Measurements from ENCODE around the gene HHIP. TPM values are rescaled to one million over a fixed set of nuclear protein-coding genes. Genes with fewer than 3 reads are reported as not detected.

Gene HHIP
- total RNA-seq, 1 experiment from 2014 or later = not detected

DNA sequence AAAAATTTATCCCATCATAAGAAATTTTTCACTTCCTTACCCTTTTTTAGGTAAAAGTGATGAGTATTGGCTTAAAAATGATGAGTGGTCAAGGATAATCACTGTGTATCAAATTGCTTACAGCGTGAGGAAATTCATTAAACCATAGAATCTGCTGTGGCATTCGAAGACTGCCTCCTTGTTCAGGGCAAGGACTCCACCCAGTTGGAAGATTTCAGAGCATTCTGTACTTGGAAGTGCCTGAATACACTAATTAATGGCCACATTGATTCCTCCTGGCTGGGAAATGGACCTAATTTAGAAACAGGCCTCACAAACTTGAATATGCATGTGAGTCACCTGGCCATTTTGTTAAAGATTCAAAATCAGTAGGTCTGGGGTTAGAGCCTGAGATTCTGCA is 83.2 kb downstream of the HHIP start:
- H3K36me3 ChIP-seq (ENCODE audit: control insufficient read depth in 1 of 2, insufficient read depth in 2 of 2, low read length in 2 of 2) = no peaks in the 10 kb centered on the region
- intact Hi-C loops (cut with micrococcal nuclease) = no loop called here
- H4K20me1 ChIP-seq (ENCODE audit: insufficient read depth) = no peaks in the 10 kb centered on the region
- H3K9me3 ChIP-seq (ENCODE audit: control insufficient read depth in 1 of 2, insufficient read depth in 1 of 2, low read depth in 1 of 2, low read length in 2 of 2) = no peaks in the 10 kb centered on the region
- H3K27me3 ChIP-seq (ENCODE audit: insufficient read depth, low read length) = no peaks in the 10 kb centered on the region
- CTCF ChIA-PET = no interaction called here
- RAD21 ChIA-PET (ENCODE audit: low non-redundant PET in 1 of 2, low total read pairs in 2 of 2, uncharacterized antibody in 2 of 2, unreplicated experiment in 2 of 2) = no interaction called here
- H3K79me2 ChIP-seq (ENCODE audit: insufficient read depth, low read length) = no peaks in the 10 kb centered on the region
- TF ChIP-seq MAX (IDR thresholded peaks at IDR 0.05) (no peak), CTCF (IDR thresholded peaks at IDR 0.05 in 2 of 3, conservative IDR thresholded peaks at IDR 0.05 in 1 of 3; ENCODE audit: borderline replicate concordance in 1 of 3, insufficient read depth in 1 of 3, low read depth in 2 of 3, low read length in 2 of 3) (no peak), TCF7L2 (IDR thresholded peaks at IDR 0.05; ENCODE audit: borderline replicate concordance, extremely low read depth, insufficient read depth, insufficient read length) (no peak), EZH2 (IDR thresholded peaks at IDR 0.05) (no peak), CEBPB (IDR thresholded peaks at IDR 0.05; ENCODE audit: low read depth) (no peak), CBX3 (IDR thresholded peaks at IDR 0.05; ENCODE audit: low read depth) (no peak), ATF3 (IDR thresholded peaks at IDR 0.05) (no peak), ELF1 (IDR thresholded peaks at IDR 0.05; ENCODE audit: borderline replicate concordance, low read depth) (no peak), JUND (IDR thresholded peaks at IDR 0.05) (no peak), SIN3A (IDR thresholded peaks at IDR 0.05; ENCODE audit: low read depth) (no peak), EGR1 (IDR thresholded peaks at IDR 0.05; ENCODE audit: low read depth) (no peak), RAD21 (IDR thresholded peaks at IDR 0.05; ENCODE audit: low read depth) (no peak), ZFX (IDR thresholded peaks at IDR 0.05) (no peak)
- TF ChIP-seq, protein P1, sequence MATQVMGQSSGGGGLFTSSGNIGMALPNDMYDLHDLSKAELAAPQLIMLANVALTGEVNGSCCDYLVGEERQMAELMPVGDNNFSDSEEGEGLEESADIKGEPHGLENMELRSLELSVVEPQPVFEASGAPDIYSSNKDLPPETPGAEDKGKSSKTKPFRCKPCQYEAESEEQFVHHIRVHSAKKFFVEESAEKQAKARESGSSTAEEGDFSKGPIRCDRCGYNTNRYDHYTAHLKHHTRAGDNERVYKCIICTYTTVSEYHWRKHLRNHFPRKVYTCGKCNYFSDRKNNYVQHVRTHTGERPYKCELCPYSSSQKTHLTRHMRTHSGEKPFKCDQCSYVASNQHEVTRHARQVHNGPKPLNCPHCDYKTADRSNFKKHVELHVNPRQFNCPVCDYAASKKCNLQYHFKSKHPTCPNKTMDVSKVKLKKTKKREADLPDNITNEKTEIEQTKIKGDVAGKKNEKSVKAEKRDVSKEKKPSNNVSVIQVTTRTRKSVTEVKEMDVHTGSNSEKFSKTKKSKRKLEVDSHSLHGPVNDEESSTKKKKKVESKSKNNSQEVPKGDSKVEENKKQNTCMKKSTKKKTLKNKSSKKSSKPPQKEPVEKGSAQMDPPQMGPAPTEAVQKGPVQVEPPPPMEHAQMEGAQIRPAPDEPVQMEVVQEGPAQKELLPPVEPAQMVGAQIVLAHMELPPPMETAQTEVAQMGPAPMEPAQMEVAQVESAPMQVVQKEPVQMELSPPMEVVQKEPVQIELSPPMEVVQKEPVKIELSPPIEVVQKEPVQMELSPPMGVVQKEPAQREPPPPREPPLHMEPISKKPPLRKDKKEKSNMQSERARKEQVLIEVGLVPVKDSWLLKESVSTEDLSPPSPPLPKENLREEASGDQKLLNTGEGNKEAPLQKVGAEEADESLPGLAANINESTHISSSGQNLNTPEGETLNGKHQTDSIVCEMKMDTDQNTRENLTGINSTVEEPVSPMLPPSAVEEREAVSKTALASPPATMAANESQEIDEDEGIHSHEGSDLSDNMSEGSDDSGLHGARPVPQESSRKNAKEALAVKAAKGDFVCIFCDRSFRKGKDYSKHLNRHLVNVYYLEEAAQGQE (IDR thresholded peaks at IDR 0.05; ENCODE audit: low read depth) = no peak
- ATAC-seq = no peak
- POLR2A ChIA-PET = no interaction called here
- H3K4me2 ChIP-seq (ENCODE audit: low read length) = no peak overlapping the region
- no peak overlapping the region for H3K4me3 ChIP-seq (replicated peaks in 1 of 2; ENCODE audit: low read depth in 1 of 2, low read length in 2 of 2)
- BruUV-seq (replicated peaks) = no TSS peak
- no peak overlapping the region for H3K9ac ChIP-seq (ENCODE audit: low read length)
- no peak overlapping the region for H2AFZ ChIP-seq (ENCODE audit: low read depth, low read length, poor library complexity, severe bottlenecking)
- H3K27ac ChIP-seq (ENCODE audit: low read depth, low read length) = no peak overlapping the region
- H3K9me2 ChIP-seq (ENCODE audit: insufficient read depth) = no peaks in the 10 kb centered on the region
- peaks cover 0 to 8% of the 10 kb centered on the region in 2 experiments; a peak in 3 of 4 replicates for H3K4me1 ChIP-seq (ENCODE audit: control insufficient read depth in 1 of 2, insufficient read depth in 2 of 2, low read length in 2 of 2)
- no peak for DNase-seq (ENCODE audit: low read depth, low spot score)
